PFSK-1 (cell line): Measurements from ENCODE around the gene ARHGAP28.

ENCODE experiments used
- FOXP2 ChIP-seq: optimal IDR thresholded peaks from 2 replicates; pipeline ENCODE3; 2011; ENCODE audit warnings: borderline replicate concordance, control low read depth, inconsistent platforms; ENCODE audit not compliant: insufficient read depth; ENCODE audit errors: extremely low read length, extremely low read depth
- POLR2AphosphoS5 ChIP-seq: IDR thresholded peaks from 2 replicates; pipeline ENCODE4 v1.6.1; 2012; ENCODE audit warnings: low read depth, mild to moderate bottlenecking, control low read depth, low read length, moderate library complexity
- REST ChIP-seq, 2 experiments: IDR thresholded peaks; 2 replicates each; pipeline versions ENCODE4 v1.6.1 to v1.8.0; 2011 to 2012; ENCODE audit warnings: low read depth in 2 of 2, low read length in 2 of 2, control low read depth in 1 of 2, inconsistent platforms in 1 of 2, mild to moderate bottlenecking in 1 of 2, moderate library complexity in 1 of 2; ENCODE audit not compliant: insufficient read depth in 1 of 2
- SIN3A ChIP-seq: IDR thresholded peaks from 2 replicates; pipeline ENCODE4 v1.6.1; 2012; ENCODE audit warnings: mild to moderate bottlenecking, low read length, moderate library complexity, borderline replicate concordance; ENCODE audit not compliant: insufficient read depth
- TAF1 ChIP-seq: IDR thresholded peaks from 2 replicates; pipeline ENCODE4 v1.6.1; 2012; ENCODE audit warnings: low read length, control low read depth, borderline replicate concordance; ENCODE audit not compliant: insufficient read depth

The ARHGAP28 gene

GRCh38 chr18:6793455-6793854, 63.9 kb downstream of the ARHGAP28 start:
- no peak for TF ChIP-seq POLR2AphosphoS5
- no peak for TF ChIP-seq REST (IDR thresholded peaks at IDR 0.05; ENCODE audit: insufficient read depth in 1 of 2, low read depth in 2 of 2, low read length in 2 of 2)
- TF ChIP-seq SIN3A = no peak
- TF ChIP-seq TAF1 = no peak
- TF ChIP-seq FOXP2 = no peak

GRCh38 chr18:6793986-6794385, 64.5 kb downstream of the ARHGAP28 start:
- no peak for TF ChIP-seq FOXP2
- TF ChIP-seq POLR2AphosphoS5 = no peak
- no peak for TF ChIP-seq REST (IDR thresholded peaks at IDR 0.05; ENCODE audit: insufficient read depth in 1 of 2, low read depth in 2 of 2, low read length in 2 of 2)
- TF ChIP-seq SIN3A = no peak
- TF ChIP-seq TAF1 = no peak

GRCh38 chr18:6795307-6795706, 65.8 kb downstream of the ARHGAP28 start:
- TF ChIP-seq FOXP2 (no peak), REST (IDR thresholded peaks at IDR 0.05; ENCODE audit: insufficient read depth in 1 of 2, low read depth in 2 of 2, low read length in 2 of 2) (no peak), SIN3A (no peak), POLR2AphosphoS5 (no peak), TAF1 (no peak)

GRCh38 chr18:6796511-6796910, 67.0 kb downstream of the ARHGAP28 start:
- TF ChIP-seq SIN3A (no peak), REST (IDR thresholded peaks at IDR 0.05; ENCODE audit: insufficient read depth in 1 of 2, low read depth in 2 of 2, low read length in 2 of 2) (no peak)

GRCh38 chr18:6797171-6797570, 67.7 kb downstream of the ARHGAP28 start:
- TF ChIP-seq REST (IDR thresholded peaks at IDR 0.05; ENCODE audit: insufficient read depth in 1 of 2, low read depth in 2 of 2, low read length in 2 of 2) (no peak), TAF1 (no peak), FOXP2 (no peak), POLR2AphosphoS5 (no peak), SIN3A (no peak)
